NT2/D1 (cell line): ENCODE results near the gene POLR1A.

ENCODE experiments used
- YY1 ChIP-seq: IDR thresholded peaks from 2 replicates; pipeline ENCODE4 v1.6.1; 2011; ENCODE audit not compliant: insufficient read length, insufficient read depth
- ZNF274 ChIP-seq: IDR thresholded peaks from 2 replicates; pipeline ENCODE4 v1.6.1; 2011; ENCODE audit warnings: mild to moderate bottlenecking, low read depth, low read length

GRCh38 chr2:85988175-85988913 is 117.3 kb downstream of the POLR1A start:
- no peak for TF ChIP-seq ZNF274
- TF ChIP-seq YY1, result no peak
